ENCODE data around the gene SCN5A. TPM values are rescaled to one million over a fixed set of nuclear protein-coding genes. Genes with fewer than 3 reads are reported as not detected.

SCN5A gene
- total and polyA plus RNA-seq, 2 experiments from 2014 or later = 10.2 to 10.6 TPM

DNA sequence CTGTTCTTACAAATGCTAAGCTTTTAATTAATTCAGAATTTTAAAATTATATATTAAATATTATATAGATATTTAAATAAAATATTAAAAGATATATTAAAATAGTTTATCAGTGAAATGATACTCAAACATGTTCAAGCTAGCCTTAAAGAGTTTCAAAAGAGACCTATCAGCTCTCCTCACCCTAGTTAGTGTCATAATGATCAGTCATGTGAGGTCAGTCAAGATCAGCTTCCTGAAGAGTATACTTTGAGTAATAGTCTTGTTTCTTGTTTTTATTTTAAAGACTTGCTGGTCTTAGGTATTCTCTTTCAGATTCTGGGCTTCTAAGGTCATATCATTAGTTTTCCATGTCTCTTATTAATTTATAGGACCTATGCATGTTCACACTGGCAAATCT is 138.9 kb downstream of the SCN5A start:
- no peak for TF ChIP-seq EZH2phosphoT487 (IDR thresholded peaks at IDR 0.05; ENCODE audit: unreplicated experiment)
- no peak for TF ChIP-seq POLR2AphosphoS5 (IDR thresholded peaks at IDR 0.05; ENCODE audit: low read depth)
- TF ChIP-seq NANOG (IDR thresholded peaks at IDR 0.05; ENCODE audit: borderline replicate concordance) = no peak
- TF ChIP-seq CREB1 (CRISPR knock-in tag; IDR thresholded peaks at IDR 0.05; ENCODE audit: low read depth) = no peak
- no peak for TF ChIP-seq ETS1 (IDR thresholded peaks at IDR 0.05)
- TF ChIP-seq REST (IDR thresholded peaks at IDR 0.05; ENCODE audit: unreplicated experiment) = no peak
- TF ChIP-seq CTCF (conservative IDR thresholded peaks at IDR 0.05; ENCODE audit: low read depth in 2 of 2) = no peak
- TF ChIP-seq, protein P1, sequence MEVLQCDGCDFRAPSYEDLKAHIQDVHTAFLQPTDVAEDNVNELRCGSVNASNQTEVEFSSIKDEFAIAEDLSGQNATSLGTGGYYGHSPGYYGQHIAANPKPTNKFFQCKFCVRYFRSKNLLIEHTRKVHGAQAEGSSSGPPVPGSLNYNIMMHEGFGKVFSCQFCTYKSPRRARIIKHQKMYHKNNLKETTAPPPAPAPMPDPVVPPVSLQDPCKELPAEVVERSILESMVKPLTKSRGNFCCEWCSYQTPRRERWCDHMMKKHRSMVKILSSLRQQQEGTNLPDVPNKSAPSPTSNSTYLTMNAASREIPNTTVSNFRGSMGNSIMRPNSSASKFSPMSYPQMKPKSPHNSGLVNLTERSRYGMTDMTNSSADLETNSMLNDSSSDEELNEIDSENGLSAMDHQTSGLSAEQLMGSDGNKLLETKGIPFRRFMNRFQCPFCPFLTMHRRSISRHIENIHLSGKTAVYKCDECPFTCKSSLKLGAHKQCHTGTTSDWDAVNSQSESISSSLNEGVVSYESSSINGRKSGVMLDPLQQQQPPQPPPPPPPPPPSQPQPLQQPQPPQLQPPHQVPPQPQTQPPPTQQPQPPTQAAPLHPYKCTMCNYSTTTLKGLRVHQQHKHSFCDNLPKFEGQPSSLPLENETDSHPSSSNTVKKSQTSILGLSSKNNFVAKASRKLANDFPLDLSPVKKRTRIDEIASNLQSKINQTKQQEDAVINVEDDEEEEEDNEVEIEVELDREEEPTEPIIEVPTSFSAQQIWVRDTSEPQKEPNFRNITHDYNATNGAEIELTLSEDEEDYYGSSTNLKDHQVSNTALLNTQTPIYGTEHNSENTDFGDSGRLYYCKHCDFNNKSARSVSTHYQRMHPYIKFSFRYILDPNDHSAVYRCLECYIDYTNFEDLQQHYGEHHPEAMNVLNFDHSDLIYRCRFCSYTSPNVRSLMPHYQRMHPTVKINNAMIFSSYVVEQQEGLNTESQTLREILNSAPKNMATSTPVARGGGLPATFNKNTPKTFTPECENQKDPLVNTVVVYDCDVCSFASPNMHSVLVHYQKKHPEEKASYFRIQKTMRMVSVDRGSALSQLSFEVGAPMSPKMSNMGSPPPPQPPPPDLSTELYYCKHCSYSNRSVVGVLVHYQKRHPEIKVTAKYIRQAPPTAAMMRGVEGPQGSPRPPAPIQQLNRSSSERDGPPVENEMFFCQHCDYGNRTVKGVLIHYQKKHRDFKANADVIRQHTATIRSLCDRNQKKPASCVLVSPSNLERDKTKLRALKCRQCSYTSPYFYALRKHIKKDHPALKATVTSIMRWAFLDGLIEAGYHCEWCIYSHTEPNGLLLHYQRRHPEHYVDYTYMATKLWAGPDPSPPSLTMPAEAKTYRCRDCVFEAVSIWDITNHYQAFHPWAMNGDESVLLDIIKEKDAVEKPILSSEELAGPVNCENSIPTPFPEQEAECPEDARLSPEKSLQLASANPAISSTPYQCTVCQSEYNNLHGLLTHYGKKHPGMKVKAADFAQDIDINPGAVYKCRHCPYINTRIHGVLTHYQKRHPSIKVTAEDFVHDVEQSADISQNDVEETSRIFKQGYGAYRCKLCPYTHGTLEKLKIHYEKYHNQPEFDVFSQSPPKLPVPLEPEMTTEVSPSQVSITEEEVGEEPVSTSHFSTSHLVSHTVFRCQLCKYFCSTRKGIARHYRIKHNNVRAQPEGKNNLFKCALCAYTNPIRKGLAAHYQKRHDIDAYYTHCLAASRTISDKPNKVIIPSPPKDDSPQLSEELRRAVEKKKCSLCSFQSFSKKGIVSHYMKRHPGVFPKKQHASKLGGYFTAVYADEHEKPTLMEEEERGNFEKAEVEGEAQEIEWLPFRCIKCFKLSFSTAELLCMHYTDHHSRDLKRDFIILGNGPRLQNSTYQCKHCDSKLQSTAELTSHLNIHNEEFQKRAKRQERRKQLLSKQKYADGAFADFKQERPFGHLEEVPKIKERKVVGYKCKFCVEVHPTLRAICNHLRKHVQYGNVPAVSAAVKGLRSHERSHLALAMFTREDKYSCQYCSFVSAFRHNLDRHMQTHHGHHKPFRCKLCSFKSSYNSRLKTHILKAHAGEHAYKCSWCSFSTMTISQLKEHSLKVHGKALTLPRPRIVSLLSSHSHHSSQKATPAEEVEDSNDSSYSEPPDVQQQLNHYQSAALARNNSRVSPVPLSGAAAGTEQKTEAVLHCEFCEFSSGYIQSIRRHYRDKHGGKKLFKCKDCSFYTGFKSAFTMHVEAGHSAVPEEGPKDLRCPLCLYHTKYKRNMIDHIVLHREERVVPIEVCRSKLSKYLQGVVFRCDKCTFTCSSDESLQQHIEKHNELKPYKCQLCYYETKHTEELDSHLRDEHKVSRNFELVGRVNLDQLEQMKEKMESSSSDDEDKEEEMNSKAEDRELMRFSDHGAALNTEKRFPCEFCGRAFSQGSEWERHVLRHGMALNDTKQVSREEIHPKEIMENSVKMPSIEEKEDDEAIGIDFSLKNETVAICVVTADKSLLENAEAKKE (CRISPR knock-in tag; IDR thresholded peaks at IDR 0.05) = no peak
- TF ChIP-seq ZNF331 (CRISPR knock-in tag; IDR thresholded peaks at IDR 0.05; ENCODE audit: low read depth) = no peak
- TF ChIP-seq EZH2 (IDR thresholded peaks at IDR 0.05; ENCODE audit: low read depth, unreplicated experiment) = no peak
- TF ChIP-seq STAT1 (IDR thresholded peaks at IDR 0.05; ENCODE audit: unreplicated experiment) = no peak
- no peak for TF ChIP-seq JUNB (IDR thresholded peaks at IDR 0.05; ENCODE audit: unreplicated experiment)
- no peak for TF ChIP-seq ZNF114 (CRISPR knock-in tag; IDR thresholded peaks at IDR 0.05)
- DNase-seq (ENCODE audit: low spot score) (no peak), ATAC-seq (no peak)
- H3K27ac ChIP-seq (ENCODE audit: low read depth) = no peak overlapping the region
- no peak overlapping the region for H3K4me3 ChIP-seq
- H3K36me3 ChIP-seq (ENCODE audit: insufficient read depth) = 0 out of 2 replicates have a peak, but pooled peaks cover 6% of the 10 kb centered on the region
- H3K27me3 ChIP-seq (ENCODE audit: insufficient read depth) = no peaks in the 10 kb centered on the region
- H3K79me2 ChIP-seq (replicated peaks; ENCODE audit: insufficient read depth) = no peaks in the 10 kb centered on the region
- Mint-ChIP-seq H3K4me3 (no peak overlapping the region), H3K9me3 (no peaks in the 10 kb centered on the region), H3K4me1 (no peaks in the 10 kb centered on the region), H3K36me3 (ENCODE audit: low read depth) (peaks cover 22% of the 10 kb centered on the region), H3K27ac (no peak overlapping the region), H3K27me3 (ENCODE audit: insufficient read depth, low read depth, poor library complexity) (no peaks in the 10 kb centered on the region)
- H4K20me1 ChIP-seq (replicated peaks; ENCODE audit: insufficient read depth) = peaks cover 5% of the 10 kb centered on the region; the same call in 1 of the 2 replicates
- no peaks in the 10 kb centered on the region for H3F3A ChIP-seq (replicated peaks; ENCODE audit: low read depth)
- no peak overlapping the region for H3K4me2 ChIP-seq
- no peak overlapping the region for H2AFZ ChIP-seq
- H3K4me1 ChIP-seq (ENCODE audit: insufficient read depth) = no peaks in the 10 kb centered on the region
- no peaks in the 10 kb centered on the region for H3K9me2 ChIP-seq (ENCODE audit: insufficient read depth)
